ENCODE measurements around the gene CARD9.
"Not testable (repeated sequence)": the region's sequence is repeated elsewhere in the genome, so short reads cannot be mapped to it uniquely, and the experiment has no call there.

The CARD9 gene

DNA sequence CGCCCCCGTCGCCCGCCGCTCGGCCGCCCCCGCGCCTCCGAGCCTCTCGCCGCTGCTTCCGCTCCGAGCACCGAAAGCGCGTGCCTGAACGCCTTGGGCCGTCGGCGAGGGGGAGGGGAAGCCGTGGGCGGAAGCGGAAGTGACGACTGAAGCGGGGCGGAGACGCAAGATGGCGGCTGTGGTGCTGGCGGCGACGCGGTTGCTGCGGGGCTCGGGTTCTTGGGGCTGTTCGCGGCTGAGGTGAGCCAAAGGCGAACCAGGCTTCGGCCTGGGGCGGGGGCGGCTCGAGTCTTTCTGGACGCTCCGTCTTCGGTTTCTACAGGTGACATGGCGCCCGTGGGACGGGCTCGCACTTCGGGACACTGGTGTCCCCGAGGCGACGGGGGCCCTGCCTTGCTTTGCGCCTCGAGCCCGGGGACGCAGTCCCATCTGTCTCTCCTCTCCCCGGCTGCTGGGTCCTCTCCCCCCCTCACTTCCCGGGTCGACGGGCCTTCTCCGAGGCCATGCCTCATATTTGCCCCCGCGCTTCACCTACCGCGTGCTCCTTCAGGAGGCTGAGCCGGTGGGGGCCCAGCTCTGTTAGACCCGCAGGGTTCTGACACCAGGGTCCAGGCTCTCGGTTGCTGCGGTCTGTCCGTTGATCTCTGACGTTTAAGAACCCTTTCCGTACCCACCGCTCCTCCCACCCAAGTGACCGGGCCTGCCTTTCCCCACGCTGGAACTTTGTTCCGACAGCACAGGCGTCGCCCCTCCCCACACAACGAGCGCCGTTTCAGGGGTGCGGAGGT is 37.2 kb upstream of the CARD9 start, which contains the start of the genes ENTR1 and PMPCA:
TSS of gene ENTR1 (minus strand) at position 115 of the 788 bp plus-strand sequence. CDS start 217 bp downstream, outside the sequence.
TSS of gene PMPCA (plus strand) at position 159 of the 788 bp plus-strand sequence. CDS start at position 170, 11 bp downstream.
- no peaks in the 10 kb centered on the region; the same call in 1 of the 2 replicates for H3K4me1 ChIP-seq (ENCODE audit: control insufficient read depth, insufficient read depth, low read length)
- no peaks in the 10 kb centered on the region for H3K27me3 ChIP-seq (ENCODE audit: control insufficient read depth, insufficient read depth, low read length)
- no CpG with 5 or more reads among the region's 83 CpGs for WGBS (ENCODE audit: insufficient coverage, insufficient read length)
- H3K9me3 ChIP-seq (ENCODE audit: control insufficient read depth, insufficient read depth, low read length) = no peaks in the 10 kb centered on the region
- H3K36me3 ChIP-seq (ENCODE audit: control insufficient read depth, insufficient read depth, low read length) = peaks cover 32% of the 10 kb centered on the region
- peak within 1 kb of the TSS; percentile 82 for H3K4me3 ChIP-seq (ENCODE audit: low read length)
- H3K27ac ChIP-seq (ENCODE audit: low read length) = no peak within 1 kb of the TSS
- DNase-seq (ENCODE audit: low read depth, low spot score) = peak; percentile 60

DNA sequence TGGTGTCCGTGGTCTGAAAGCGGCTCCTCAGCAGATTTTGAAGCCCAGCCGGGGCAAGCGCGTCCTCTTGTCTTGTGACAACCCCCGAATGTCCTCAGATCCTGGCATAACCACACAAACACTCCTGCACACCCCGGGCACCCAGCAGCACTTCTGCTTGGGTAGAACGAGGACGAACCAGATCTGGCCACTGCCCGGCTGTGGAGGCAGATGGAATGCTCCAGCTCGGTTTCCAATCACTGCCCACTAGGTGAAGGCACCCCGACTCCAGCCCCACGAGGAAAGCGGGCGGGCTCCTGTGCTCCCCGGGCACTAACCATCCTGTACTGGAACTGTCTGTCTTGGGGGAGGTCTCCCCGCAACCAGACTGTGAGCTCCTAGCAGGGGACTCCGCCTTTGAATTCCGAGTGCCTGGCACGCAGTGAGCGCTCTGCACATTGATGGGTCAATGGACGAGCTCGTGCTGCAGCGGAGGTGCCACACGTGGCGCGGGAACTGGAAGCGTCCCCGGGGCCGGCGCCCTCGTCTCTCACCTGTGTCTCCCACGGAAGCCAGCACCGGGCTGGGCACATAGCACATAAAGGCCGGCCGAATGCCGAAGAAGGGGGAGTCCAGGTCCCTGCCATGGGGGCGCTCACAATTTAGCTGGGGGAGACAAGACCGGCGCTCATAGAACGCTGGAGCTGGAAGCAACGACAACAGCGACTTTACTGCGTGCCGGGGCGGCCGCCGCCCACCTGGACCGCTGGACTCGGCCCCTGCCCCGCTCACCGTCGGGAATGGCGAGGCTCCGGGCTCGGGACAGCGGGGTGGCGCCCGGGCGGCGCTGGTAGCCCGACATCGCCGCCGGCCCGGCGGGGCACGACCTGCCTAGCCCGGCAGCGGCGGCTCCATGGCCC is 36.3 kb upstream of the CARD9 start:
- H3K4me3 ChIP-seq (ENCODE audit: low read length) = peak overlapping the region; percentile 82
- no peak for DNase-seq (ENCODE audit: low read depth, low spot score)
- WGBS (ENCODE audit: insufficient coverage, insufficient read length) = no CpG with 5 or more reads among the region's 71 CpGs
- H3K9me3 ChIP-seq (ENCODE audit: control insufficient read depth, insufficient read depth, low read length) = no peaks in the 10 kb centered on the region
- H3K27ac ChIP-seq (ENCODE audit: low read length) = no peak overlapping the region
- H3K4me1 ChIP-seq (ENCODE audit: control insufficient read depth, insufficient read depth, low read length) = no peaks in the 10 kb centered on the region; the same call in 1 of the 2 replicates
- no peaks in the 10 kb centered on the region for H3K27me3 ChIP-seq (ENCODE audit: control insufficient read depth, insufficient read depth, low read length)
- H3K36me3 ChIP-seq (ENCODE audit: control insufficient read depth, insufficient read depth, low read length) = peaks cover 37% of the 10 kb centered on the region

DNA sequence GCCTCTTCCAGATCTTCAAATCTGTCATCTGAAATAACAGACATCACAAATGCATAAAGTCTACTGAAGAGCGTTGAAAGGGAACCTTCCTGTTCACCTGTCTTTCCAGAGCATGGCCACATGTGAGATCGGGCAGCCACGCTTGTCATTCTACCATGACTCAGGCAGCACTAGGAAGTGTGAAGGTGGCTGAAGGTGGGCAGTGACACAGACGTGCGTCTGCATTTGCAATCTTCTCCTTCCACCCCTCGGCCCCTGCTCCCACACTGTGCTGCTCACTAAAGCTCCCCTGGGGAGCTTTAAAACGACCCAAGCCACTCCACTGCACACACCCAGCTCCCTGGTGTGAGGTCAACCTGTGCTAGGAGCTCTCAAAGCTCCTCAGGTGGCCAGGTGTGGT is 34.4 kb upstream of the CARD9 start:
- Histone ChIP-seq H3K27ac (ENCODE audit: low read length) (no peak overlapping the region), H3K4me1 (ENCODE audit: control insufficient read depth, insufficient read depth, low read length) (no peaks in the 10 kb centered on the region; the same call in 1 of the 2 replicates), H3K27me3 (ENCODE audit: control insufficient read depth, insufficient read depth, low read length) (no peaks in the 10 kb centered on the region), H3K4me3 (ENCODE audit: low read length) (no peak overlapping the region), H3K36me3 (ENCODE audit: control insufficient read depth, insufficient read depth, low read length) (peaks cover 34% of the 10 kb centered on the region), H3K9me3 (ENCODE audit: control insufficient read depth, insufficient read depth, low read length) (no peaks in the 10 kb centered on the region)
- no CpG with 5 or more reads among the region's 7 CpGs for WGBS (ENCODE audit: insufficient coverage, insufficient read length)
- DNase-seq (ENCODE audit: low read depth, low spot score) = no peak

DNA sequence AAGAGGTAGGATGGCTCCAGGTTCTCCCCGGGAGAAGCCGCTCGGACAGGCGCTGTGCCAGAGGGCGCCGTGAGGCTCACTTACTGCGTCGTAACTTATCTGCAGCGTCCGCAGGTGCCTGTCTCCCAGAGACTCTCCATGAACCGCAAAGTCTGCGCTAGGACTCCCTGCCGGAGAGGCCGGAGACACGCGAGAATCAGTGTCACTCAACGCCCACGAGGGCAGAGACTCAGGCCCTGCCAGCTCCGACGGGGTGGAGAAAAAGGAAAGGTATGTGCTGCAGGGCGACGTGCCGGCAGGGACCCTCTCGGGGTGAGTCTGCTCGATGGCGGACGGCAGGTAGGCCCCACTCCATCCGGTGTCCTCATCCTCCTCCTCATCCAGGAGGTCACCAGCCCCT is 33.6 kb upstream of the CARD9 start:
- DNase-seq (ENCODE audit: low read depth, low spot score) = not testable (repeated sequence)
- H3K36me3 ChIP-seq (ENCODE audit: control insufficient read depth, insufficient read depth, low read length) = peaks cover 32% of the 10 kb centered on the region

DNA sequence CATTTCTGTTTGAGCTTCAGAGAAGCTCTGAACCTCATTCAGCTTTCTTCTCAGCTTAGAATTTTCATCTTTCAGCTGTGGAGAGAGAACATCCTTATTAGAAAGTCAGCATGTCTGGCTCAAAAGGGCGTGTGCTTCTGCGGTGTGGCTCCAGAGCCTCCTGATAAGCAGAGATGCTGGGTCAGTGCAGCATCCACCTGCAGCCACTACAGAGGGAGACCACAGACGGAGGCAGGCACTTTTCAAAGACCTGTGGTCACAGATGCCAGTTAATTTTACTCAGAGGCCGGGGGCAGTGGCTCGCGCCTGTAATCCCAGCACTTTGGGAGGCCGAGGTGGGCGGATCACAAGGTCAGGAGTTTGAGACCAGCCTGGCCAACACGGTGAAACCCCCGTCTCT is 32.4 kb upstream of the CARD9 start:
- WGBS (ENCODE audit: insufficient coverage, insufficient read length) = no CpG with 5 or more reads among the region's 10 CpGs
- not testable (repeated sequence) for H3K4me3 ChIP-seq (ENCODE audit: low read length); H3K9me3 ChIP-seq (ENCODE audit: control insufficient read depth, insufficient read depth, low read length); H3K27ac ChIP-seq (ENCODE audit: low read length); DNase-seq (ENCODE audit: low read depth, low spot score); H3K4me1 ChIP-seq (ENCODE audit: control insufficient read depth, insufficient read depth, low read length); H3K27me3 ChIP-seq (ENCODE audit: control insufficient read depth, insufficient read depth, low read length)
- peaks cover 32% of the 10 kb centered on the region for H3K36me3 ChIP-seq (ENCODE audit: control insufficient read depth, insufficient read depth, low read length)

More for the DNA sequence above, 33.6 kb upstream of the CARD9 start:
- H3K9me3 ChIP-seq (ENCODE audit: control insufficient read depth, insufficient read depth, low read length); H3K4me3 ChIP-seq (ENCODE audit: low read length); H3K4me1 ChIP-seq (ENCODE audit: control insufficient read depth, insufficient read depth, low read length); H3K27ac ChIP-seq (ENCODE audit: low read length); H3K27me3 ChIP-seq (ENCODE audit: control insufficient read depth, insufficient read depth, low read length): not testable (repeated sequence)
- WGBS (ENCODE audit: insufficient coverage, insufficient read length) = no CpG with 5 or more reads among the region's 28 CpGs

DNA sequence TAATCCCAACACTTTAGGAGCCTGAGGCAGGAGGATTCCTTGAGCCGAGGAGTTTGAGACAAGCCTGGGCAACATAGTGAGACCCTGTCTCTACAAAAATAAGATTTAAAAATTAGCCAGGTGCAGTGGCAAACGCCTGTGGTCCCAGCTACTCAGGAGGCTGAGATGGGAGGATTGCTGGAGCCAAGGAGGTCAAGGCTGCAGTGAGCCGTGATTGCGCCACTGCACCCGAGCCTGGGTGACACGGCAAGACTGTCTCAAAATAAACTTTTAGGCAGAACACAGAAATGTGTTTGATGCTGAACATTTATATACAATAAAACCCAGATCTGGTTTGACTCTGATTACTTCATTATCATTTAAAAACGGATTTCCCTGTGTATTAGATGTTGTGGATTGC is 32.0 kb upstream of the CARD9 start:
- Histone ChIP-seq H3K4me3 (ENCODE audit: low read length) (no peak overlapping the region), H3K36me3 (ENCODE audit: control insufficient read depth, insufficient read depth, low read length) (peaks cover 32% of the 10 kb centered on the region), H3K4me1 (ENCODE audit: control insufficient read depth, insufficient read depth, low read length) (no peaks in the 10 kb centered on the region; the same call in 1 of the 2 replicates), H3K27me3 (ENCODE audit: control insufficient read depth, insufficient read depth, low read length) (no peaks in the 10 kb centered on the region), H3K27ac (ENCODE audit: low read length) (no peak overlapping the region), H3K9me3 (ENCODE audit: control insufficient read depth, insufficient read depth, low read length) (no peaks in the 10 kb centered on the region)
- no CpG with 5 or more reads among the region's 7 CpGs for WGBS (ENCODE audit: insufficient coverage, insufficient read length)
- DNase-seq (ENCODE audit: low read depth, low spot score) = no peak

DNA sequence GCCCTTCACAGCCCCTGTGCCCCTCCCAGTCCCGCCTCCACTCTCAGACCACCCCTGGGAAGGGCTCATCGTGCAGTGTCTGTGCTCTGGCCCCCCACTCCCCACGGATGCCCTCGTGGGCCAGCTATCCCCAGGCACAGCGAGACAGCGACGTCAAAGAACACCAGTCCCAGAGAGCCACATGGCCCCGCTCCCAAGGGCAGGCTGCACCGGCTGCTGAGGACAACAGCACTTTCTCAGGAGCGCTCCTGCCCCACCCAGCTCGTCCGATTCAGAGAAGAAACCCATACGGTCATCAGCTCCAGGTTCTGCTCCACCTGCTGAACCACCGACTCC is 31.3 kb upstream of the CARD9 start:
- no peaks in the 10 kb centered on the region for H3K27me3 ChIP-seq (ENCODE audit: control insufficient read depth, insufficient read depth, low read length)
- H3K4me1 ChIP-seq (ENCODE audit: control insufficient read depth, insufficient read depth, low read length) = no peaks in the 10 kb centered on the region; the same call in 1 of the 2 replicates
- H3K36me3 ChIP-seq (ENCODE audit: control insufficient read depth, insufficient read depth, low read length) = peaks cover 32% of the 10 kb centered on the region
- H3K4me3 ChIP-seq (ENCODE audit: low read length) = no peak overlapping the region
- H3K9me3 ChIP-seq (ENCODE audit: control insufficient read depth, insufficient read depth, low read length) = no peaks in the 10 kb centered on the region
- no peak overlapping the region for H3K27ac ChIP-seq (ENCODE audit: low read length)
- no peak for DNase-seq (ENCODE audit: low read depth, low spot score)
- no CpG with 5 or more reads among the region's 14 CpGs for WGBS (ENCODE audit: insufficient coverage, insufficient read length)

DNA sequence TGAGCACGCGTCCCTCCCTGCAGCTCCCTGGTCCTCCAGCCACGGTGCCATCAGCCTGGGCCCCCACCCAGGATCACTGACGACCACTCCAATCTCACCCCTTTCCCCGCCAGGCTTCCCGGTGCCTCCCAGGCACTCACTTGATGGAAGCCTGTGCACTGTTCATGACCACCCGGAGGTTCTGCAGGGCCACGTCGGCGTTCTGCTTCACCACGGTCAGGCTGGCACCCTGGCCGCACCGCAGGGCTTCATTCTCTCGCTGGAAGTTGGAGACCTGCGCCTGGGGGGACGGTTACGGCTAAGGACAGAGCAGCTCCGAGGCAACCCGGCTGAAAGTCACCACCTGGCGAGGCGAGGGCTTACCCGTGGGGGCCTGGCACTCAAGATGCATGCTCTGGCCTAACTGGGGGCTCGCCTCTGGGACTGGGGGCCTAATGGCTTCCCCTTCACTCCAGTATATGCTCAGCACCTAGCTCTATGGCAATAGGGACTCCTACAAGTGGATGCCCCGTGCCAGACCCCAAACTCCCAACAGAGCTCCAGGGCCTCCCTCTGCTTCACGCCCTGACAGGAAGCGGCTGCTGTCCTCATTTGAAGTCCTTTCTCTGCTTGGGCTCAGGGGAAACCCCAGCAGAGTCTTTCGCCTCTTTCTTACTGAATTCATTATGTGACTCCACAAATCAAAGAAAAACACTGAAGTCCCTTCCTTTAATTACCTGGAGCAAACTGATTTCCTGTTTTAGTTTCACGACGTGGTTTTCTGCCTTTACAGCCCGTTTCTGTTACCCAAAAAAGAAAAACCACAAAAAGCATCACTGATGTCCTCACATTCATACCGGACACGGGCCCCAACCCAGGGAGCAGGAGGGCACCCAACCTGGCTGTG is 30.7 kb upstream of the CARD9 start:
- DNase-seq (ENCODE audit: low read depth, low spot score) = no peak
- peaks cover 32% of the 10 kb centered on the region for H3K36me3 ChIP-seq (ENCODE audit: control insufficient read depth, insufficient read depth, low read length)
- no peak overlapping the region for H3K27ac ChIP-seq (ENCODE audit: low read length)
- no CpG with 5 or more reads among the region's 32 CpGs for WGBS (ENCODE audit: insufficient coverage, insufficient read length)
- no peak overlapping the region for H3K4me3 ChIP-seq (ENCODE audit: low read length)
- no peaks in the 10 kb centered on the region for H3K27me3 ChIP-seq (ENCODE audit: control insufficient read depth, insufficient read depth, low read length)
- H3K9me3 ChIP-seq (ENCODE audit: control insufficient read depth, insufficient read depth, low read length) = no peaks in the 10 kb centered on the region
- no peaks in the 10 kb centered on the region for H3K4me1 ChIP-seq (ENCODE audit: control insufficient read depth, insufficient read depth, low read length)

DNA sequence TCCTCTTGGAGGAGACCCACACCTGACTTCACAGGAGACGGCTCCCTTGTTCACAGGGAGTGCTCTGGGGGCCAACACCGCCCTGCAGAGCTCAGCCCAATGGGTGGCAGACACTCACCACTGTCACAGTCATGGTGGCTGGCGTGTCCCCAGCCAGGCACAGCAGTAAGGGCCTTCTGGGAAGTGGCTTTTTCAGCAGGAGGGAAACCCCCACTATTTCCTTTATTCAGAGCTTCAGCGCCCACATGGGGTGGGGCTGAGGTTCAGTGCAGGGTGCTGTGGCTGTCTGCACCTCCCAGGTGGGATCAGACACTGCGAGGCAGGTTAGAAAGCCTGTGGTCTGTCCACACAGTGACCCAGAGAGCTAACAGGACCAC is 30.1 kb upstream of the CARD9 start:
- no peaks in the 10 kb centered on the region for H3K27me3 ChIP-seq (ENCODE audit: control insufficient read depth, insufficient read depth, low read length)
- WGBS (ENCODE audit: insufficient coverage, insufficient read length) = no CpG with 5 or more reads among the region's 5 CpGs
- DNase-seq (ENCODE audit: low read depth, low spot score) = no peak
- H3K4me1 ChIP-seq (ENCODE audit: control insufficient read depth, insufficient read depth, low read length) = no peaks in the 10 kb centered on the region
- H3K4me3 ChIP-seq (ENCODE audit: low read length) = no peak overlapping the region
- H3K27ac ChIP-seq (ENCODE audit: low read length) = no peak overlapping the region
- H3K36me3 ChIP-seq (ENCODE audit: control insufficient read depth, insufficient read depth, low read length) = peaks cover 30% of the 10 kb centered on the region
- no peaks in the 10 kb centered on the region for H3K9me3 ChIP-seq (ENCODE audit: control insufficient read depth, insufficient read depth, low read length)

DNA sequence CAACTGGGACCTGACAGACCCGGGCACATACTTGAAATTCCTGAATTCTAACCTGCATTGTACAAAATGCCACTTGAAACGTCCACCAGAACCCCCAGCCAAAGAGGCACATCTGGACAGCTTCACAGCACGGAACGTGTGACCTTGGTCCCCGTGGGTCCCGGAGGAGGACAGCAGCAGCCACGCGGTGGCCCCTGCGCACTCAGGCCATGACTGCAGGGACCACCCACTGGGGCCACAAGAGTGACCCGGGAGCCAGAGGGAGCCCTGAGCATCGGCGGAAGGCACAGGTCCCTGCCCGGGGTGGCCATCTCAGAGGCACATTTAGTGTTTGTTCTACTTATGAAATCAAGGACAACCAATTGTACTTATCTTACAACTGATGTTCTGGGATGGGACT is 28.6 kb upstream of the CARD9 start:
- Histone ChIP-seq H3K9me3 (ENCODE audit: control insufficient read depth, insufficient read depth, low read length) (no peaks in the 10 kb centered on the region), H3K4me3 (ENCODE audit: low read length) (no peak overlapping the region), H3K27me3 (ENCODE audit: control insufficient read depth, insufficient read depth, low read length) (no peaks in the 10 kb centered on the region), H3K36me3 (ENCODE audit: control insufficient read depth, insufficient read depth, low read length) (peaks cover 29% of the 10 kb centered on the region), H3K27ac (ENCODE audit: low read length) (no peak overlapping the region), H3K4me1 (ENCODE audit: control insufficient read depth, insufficient read depth, low read length) (no peaks in the 10 kb centered on the region)
- no CpG with 5 or more reads among the region's 13 CpGs for WGBS (ENCODE audit: insufficient coverage, insufficient read length)
- DNase-seq (ENCODE audit: low read depth, low spot score) = no peak
